Breast epithelium (tissue), 4 donors: ENCODE results near the gene CHSY1. TPM values are rescaled to one million over a fixed set of nuclear protein-coding genes. Genes with fewer than 3 reads are reported as not detected.
A peak's percentile ranks its signal among the peaks of the same experiment; 100 is the strongest.

Source experiments
- DNase-seq, 2 donors: peaks; one replicate each; pipeline ENCODE4 v3.0.0-alpha.2; 2019; ENCODE audit warnings: low spot score in 2 of 2
- H3K27ac ChIP-seq, 2 donors: fragments of 200-600 bp; sonication (generic) in 1 of 2; one replicate each; pipeline ENCODE4 v1.5.1; 2016 to 2019; ENCODE audit warnings: mild to moderate bottlenecking in 1 of 2
- H3K27me3 ChIP-seq, 2 donors: fragments of 200-600 bp; sonication (generic) in 1 of 2; one replicate each; pipeline versions ENCODE4 v1.5.1 to v1.6.0; 2017 to 2019; ENCODE audit warnings: control low read depth in 1 of 2, mild to moderate bottlenecking in 1 of 2
- H3K36me3 ChIP-seq: fragments of 200-600 bp; one replicate; pipeline ENCODE4 v1.5.1; 2019
- H3K4me1 ChIP-seq, 2 donors: fragments of 200-600 bp; sonication (generic); one replicate each; pipeline ENCODE4 v1.5.1; 2016 to 2019; ENCODE audit warnings: control low read depth in 1 of 2
- H3K4me3 ChIP-seq, 3 donors: fragments of 200-600 bp; sonication (generic); 1 replicate in 2 of 3; 2 replicates in 1 of 3; pipeline ENCODE4 v1.5.1; 2016 to 2019; ENCODE audit warnings: mild to moderate bottlenecking in 3 of 3, moderate library complexity in 2 of 3
- H3K9me3 ChIP-seq, 2 donors: fragments of 200-600 bp; sonication (generic) in 1 of 2; one replicate each; pipeline ENCODE4 v1.5.1; 2016 to 2019; ENCODE audit warnings: control low read depth in 1 of 2
- POLR2A ChIP-seq: fragments of 450-650 bp; IDR thresholded peaks from one replicate; pipeline ENCODE4 v1.6.1; 2016; ENCODE audit warnings: antibody characterized with exemption, mild to moderate bottlenecking, moderate library complexity
- POLR2AphosphoS5 ChIP-seq, 3 donors: sonication (generic); formaldehyde crosslinking; IDR thresholded peaks; one replicate each; pipeline ENCODE4 v1.6.1; 2017; ENCODE audit warnings: antibody characterized with exemption in 3 of 3
- intact Hi-C: fragments of 100-400 bp; cut with DNase I; formaldehyde crosslinking; loops from one replicate; pipeline ENCODE4 v1.15.1; 2023; ENCODE audit warnings: low total_unique reads
- total RNA-seq, 3 donors: library from RNA; depleted of rRNA; stranded (reverse); fragments of >200 nt; gene quantifications; one replicate each; pipeline ENCODE4 v1.1.0, GENCODE V29; 2016
- TF ChIP-seq, protein P1 (sequence below), 3 donors: fragments of 450-650 bp; IDR thresholded peaks; one replicate each; pipeline ENCODE4 v1.5.1; 2016 to 2017; ENCODE audit warnings: antibody characterized with exemption in 3 of 3, mild to moderate bottlenecking in 3 of 3, moderate library complexity in 3 of 3

The CHSY1 gene
- total RNA-seq, 3 donors from 2014 or later, result 22.6 to 36.7 (median 33.4) TPM

DNA sequence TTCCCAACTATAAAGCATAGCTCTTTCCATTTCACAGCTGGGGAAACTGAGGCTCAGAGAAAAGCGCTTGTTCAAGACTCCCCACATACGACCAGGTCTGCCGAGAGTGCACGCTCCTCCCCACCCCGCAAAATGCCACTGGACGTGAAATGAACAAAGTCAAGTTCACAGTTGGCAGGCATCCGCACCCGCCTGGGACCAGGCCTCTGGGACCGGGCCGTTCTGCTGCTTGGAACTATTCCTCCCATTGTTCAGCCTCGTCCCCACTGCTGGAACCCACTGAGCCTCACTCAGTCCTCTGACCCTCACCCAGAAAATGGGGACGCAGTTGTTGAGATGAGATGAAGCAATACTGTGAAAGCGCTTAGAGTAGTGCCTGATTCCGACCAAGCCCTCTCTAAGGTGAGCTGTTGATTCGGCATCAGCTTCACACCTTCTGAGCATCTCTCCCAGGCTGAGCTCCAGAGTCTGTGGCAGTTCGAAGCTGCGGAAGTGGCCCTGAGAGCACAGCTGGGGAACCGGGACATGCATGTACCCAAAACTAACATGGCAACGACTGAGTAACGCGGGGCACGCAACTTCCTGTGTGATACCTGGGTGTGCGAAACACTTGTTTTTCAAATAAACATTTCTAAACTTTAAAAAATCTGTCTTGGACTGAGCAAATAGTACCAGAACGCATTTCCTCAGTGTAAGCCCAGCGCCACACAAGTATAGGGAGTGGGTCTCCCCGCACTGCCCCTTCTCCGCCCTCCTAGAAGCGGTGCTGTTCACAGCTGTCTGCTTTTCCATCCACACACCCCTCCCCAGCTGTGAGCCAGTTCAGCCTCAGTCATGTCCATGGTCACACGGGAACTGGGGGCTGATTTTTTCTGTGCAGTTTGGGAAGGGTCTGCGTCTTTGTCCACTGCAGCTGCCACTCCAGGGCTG lies 93.4 kb downstream of the CHSY1 start:
- DNase-seq, result no peak
- no peaks in the 10 kb centered on the region for H3K36me3 ChIP-seq
- no peak overlapping the region for H3K27ac ChIP-seq
- H3K4me1 ChIP-seq, result no peaks in the 10 kb centered on the region
- no peak for TF ChIP-seq POLR2A
- no peak for TF ChIP-seq POLR2AphosphoS5 (IDR thresholded peaks at IDR 0.05)
- TF ChIP-seq, protein P1, sequence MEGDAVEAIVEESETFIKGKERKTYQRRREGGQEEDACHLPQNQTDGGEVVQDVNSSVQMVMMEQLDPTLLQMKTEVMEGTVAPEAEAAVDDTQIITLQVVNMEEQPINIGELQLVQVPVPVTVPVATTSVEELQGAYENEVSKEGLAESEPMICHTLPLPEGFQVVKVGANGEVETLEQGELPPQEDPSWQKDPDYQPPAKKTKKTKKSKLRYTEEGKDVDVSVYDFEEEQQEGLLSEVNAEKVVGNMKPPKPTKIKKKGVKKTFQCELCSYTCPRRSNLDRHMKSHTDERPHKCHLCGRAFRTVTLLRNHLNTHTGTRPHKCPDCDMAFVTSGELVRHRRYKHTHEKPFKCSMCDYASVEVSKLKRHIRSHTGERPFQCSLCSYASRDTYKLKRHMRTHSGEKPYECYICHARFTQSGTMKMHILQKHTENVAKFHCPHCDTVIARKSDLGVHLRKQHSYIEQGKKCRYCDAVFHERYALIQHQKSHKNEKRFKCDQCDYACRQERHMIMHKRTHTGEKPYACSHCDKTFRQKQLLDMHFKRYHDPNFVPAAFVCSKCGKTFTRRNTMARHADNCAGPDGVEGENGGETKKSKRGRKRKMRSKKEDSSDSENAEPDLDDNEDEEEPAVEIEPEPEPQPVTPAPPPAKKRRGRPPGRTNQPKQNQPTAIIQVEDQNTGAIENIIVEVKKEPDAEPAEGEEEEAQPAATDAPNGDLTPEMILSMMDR (IDR thresholded peaks at IDR 0.05), result no peak
- H3K27me3 ChIP-seq, result no peaks in the 10 kb centered on the region
- intact Hi-C loops, result no loop called here
- no peak overlapping the region for H3K4me3 ChIP-seq
- H3K9me3 ChIP-seq, result no peaks in the 10 kb centered on the region

DNA sequence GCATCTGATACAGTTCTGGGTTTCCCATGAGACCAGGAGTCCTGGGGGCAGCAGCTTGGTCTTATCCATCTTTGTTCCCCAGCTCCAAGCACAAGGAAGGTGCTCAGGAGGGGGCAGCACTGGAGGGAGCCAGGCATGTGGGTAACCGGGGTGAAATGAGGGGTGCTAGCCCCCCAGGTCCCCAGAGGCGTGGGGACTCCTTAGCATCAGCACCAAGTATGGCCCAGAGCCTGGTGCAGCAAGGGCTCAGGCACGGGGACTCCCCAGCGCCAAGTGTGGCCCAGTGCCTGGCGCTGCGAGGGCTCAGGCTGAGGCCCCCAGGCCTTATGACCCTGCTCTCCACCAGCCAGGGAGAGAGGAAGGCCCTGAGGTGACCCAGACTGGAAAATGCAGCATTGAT lies 94.1 kb downstream of the CHSY1 start:
- H3K4me3 ChIP-seq, result no peak overlapping the region
- no peaks in the 10 kb centered on the region for H3K27me3 ChIP-seq
- DNase-seq, result no peak
- TF ChIP-seq, protein P1 (IDR thresholded peaks at IDR 0.05), result no peak
- TF ChIP-seq POLR2A (no peak), POLR2AphosphoS5 (IDR thresholded peaks at IDR 0.05) (no peak)
- no peak overlapping the region for H3K27ac ChIP-seq
- H3K9me3 ChIP-seq, result no peaks in the 10 kb centered on the region
- H3K4me1 ChIP-seq, result no peaks in the 10 kb centered on the region
- H3K36me3 ChIP-seq, result no peaks in the 10 kb centered on the region
- intact Hi-C loops, result no loop called here

- Histone ChIP-seq H3K4me1 (no peaks in the 10 kb centered on the region), H3K4me3 (no peak overlapping the region), H3K27me3 (no peaks in the 10 kb centered on the region), H3K36me3 (no peaks in the 10 kb centered on the region), H3K9me3 (no peaks in the 10 kb centered on the region), H3K27ac (no peak overlapping the region)
- TF ChIP-seq POLR2A (no peak), POLR2AphosphoS5 (IDR thresholded peaks at IDR 0.05) (no peak)
- TF ChIP-seq, protein P1 (IDR thresholded peaks at IDR 0.05), result no peak
- no peak for DNase-seq
- intact Hi-C loops, result no loop called here
These were observed 95.2 kb downstream of the CHSY1 start for GRCh38 chr15:101156509-101157159.

DNA sequence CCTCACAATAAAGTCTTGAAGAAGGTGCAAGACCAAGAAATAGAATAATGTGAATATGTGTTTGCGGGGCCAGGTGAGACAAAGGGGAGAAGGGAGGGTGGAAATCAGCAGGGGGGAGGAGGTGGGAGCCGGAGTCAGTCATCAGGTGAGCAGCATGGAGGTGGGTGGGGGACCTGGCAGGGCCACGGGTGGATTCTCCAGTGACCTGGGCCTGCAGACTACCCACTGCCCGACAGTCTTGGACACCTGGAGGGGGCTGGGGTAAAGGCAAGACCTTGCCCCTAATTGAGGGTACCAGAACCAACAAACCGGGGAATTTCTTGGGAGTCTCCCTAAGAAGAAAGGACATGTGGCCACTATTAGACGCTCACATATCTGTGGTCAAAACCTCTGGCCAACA lies 95.8 kb downstream of the CHSY1 start:
- no peak for TF ChIP-seq POLR2A
- TF ChIP-seq, protein P1 (IDR thresholded peaks at IDR 0.05), result no peak
- no peak for TF ChIP-seq POLR2AphosphoS5 (IDR thresholded peaks at IDR 0.05)
- Histone ChIP-seq H3K36me3 (no peaks in the 10 kb centered on the region), H3K27me3 (no peaks in the 10 kb centered on the region), H3K4me3 (no peak overlapping the region), H3K27ac (no peak overlapping the region), H3K9me3 (no peaks in the 10 kb centered on the region), H3K4me1 (no peaks in the 10 kb centered on the region)
- peak in 1 of 2 donors; percentile 34 for DNase-seq
- intact Hi-C loops, result no loop called here
